Activated CD4-positive, alpha-beta memory T cell treated with anti-CD3 and anti-CD28 coated beads, Interleukin-2, amount 10 ng/mL, durations not matched to agents 7 days and 5 days (primary cell): Measurements from ENCODE around the gene RGS16. TPM values are rescaled to one million over a fixed set of nuclear protein-coding genes. Genes with fewer than 3 reads are reported as not detected.
A peak's percentile ranks its signal among the peaks of the same experiment; 100 is the strongest.
"Not testable (repeated sequence)": the region's sequence is repeated elsewhere in the genome, so short reads cannot be mapped to it uniquely, and the experiment has no call there.

Experiments
- CTCF ChIA-PET: fragments of 350-600 bp; sonication (Branson Sonifier 250); formaldehyde crosslinking; loops from one replicate; lab custom pipeline; 2021; ENCODE audit warnings: antibody characterized with exemption, inconsistent platforms; lab: Charles Lee
- POLR2A ChIA-PET: fragments of 350-600 bp; sonication (Branson Sonifier 250); formaldehyde crosslinking; loops from one replicate; lab custom pipeline; 2021; ENCODE audit warnings: antibody characterized with exemption; lab: Charles Lee
- DNase-seq: peaks from one replicate; pipeline ENCODE4 v3.0.0-alpha.2; 2020
- H3K27ac Mint-ChIP-seq: one replicate; pipeline ENCODE4 v1.8.0; 2021; ENCODE audit warnings: mild to moderate bottlenecking, mixed read lengths
- H3K27me3 Mint-ChIP-seq: one replicate; pipeline ENCODE4 v1.8.0; 2021; ENCODE audit warnings: mixed read lengths
- H3K36me3 Mint-ChIP-seq: one replicate; pipeline ENCODE4 v1.8.0; 2021; ENCODE audit warnings: low read depth, mixed read lengths
- H3K4me1 Mint-ChIP-seq: one replicate; pipeline ENCODE4 v1.8.0; 2021; ENCODE audit warnings: mixed read lengths
- H3K4me3 Mint-ChIP-seq: one replicate; pipeline ENCODE4 v1.8.0; 2021; ENCODE audit warnings: mild to moderate bottlenecking, mixed read lengths
- H3K9me3 Mint-ChIP-seq: one replicate; pipeline ENCODE4 v1.8.0; 2021; ENCODE audit warnings: mixed read lengths
- total RNA-seq, 2 experiments: library from RNA; stranded (reverse); gene quantifications; one replicate each; pipeline ENCODE4 v1.2.3, GENCODE V29; 2021

The RGS16 gene
- total RNA-seq, 2 experiments from 2014 or later = 6.4 to 6.9 TPM

DNA sequence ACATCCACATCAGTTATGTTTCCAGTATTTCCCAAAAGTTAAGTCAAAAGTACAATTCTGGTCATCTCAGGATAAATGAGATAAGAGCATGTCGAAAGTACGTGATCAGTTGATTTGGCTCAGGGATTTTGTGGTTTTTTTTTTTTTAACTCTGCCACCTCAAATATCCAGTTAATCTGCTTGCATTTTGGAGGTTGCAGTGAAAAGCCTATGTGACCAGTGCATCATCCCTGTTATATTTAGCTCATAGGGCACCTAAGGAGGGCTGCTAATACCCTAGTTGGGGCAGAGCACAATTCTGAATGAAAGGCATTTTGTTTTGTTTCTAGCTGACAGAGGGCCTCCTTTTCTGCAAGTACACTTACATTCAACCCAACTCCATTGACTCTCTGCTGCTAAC, 31.7 kb upstream of the RGS16 start:
- no peaks in the 10 kb centered on the region for H3K36me3 Mint-ChIP-seq
- H3K4me1 Mint-ChIP-seq = peaks cover 15% of the 10 kb centered on the region
- CTCF ChIA-PET = no interaction called here
- no peak for DNase-seq
- no peak overlapping the region for H3K27ac Mint-ChIP-seq
- no peaks in the 10 kb centered on the region for H3K9me3 Mint-ChIP-seq
- H3K4me3 Mint-ChIP-seq = no peak overlapping the region
- peaks cover 33% of the 10 kb centered on the region for H3K27me3 Mint-ChIP-seq
- POLR2A ChIA-PET = no interaction called here

DNA sequence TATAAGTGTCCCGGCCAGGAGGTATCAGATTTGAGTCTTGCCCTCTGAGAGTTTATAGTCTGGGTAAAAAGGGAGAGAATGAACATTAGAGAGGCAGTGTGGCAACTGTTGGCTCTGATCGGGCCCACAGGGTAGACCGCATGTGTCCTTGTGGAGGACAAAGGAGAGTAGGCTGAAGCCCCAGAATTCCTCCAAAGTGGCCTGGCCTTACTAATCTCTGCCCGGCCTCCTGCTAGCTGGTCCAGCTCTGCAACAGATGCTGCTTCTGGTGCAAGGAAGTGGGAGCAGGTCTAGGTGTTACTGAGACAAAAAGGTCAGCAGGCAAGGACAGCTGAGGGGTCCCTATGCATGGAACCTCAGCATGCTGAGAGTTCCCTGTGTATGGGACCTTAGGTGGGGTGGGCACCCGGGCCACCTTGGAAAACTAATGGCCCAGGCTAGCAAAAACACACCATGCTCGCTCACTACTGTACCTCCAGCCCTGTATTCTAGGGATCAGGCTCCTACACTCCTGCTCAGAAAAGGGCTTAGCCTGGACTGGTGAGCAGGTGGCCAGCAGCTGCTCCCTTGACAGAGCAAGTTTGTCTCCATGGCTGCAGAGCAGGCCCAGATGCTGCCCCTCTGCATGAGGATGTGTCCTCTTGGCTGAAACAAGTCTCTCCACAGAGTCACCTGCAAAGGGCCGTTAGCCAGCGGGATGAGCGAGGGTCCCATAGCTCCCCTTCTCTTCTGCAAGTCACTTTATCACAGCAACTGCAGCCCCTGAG, 30.3 kb upstream of the RGS16 start:
- H3K27me3 Mint-ChIP-seq = peaks cover 34% of the 10 kb centered on the region
- no peak overlapping the region for H3K27ac Mint-ChIP-seq
- peaks cover 29% of the 10 kb centered on the region for H3K4me1 Mint-ChIP-seq
- H3K4me3 Mint-ChIP-seq = no peak overlapping the region
- POLR2A ChIA-PET = no interaction called here
- H3K9me3 Mint-ChIP-seq = no peaks in the 10 kb centered on the region
- H3K36me3 Mint-ChIP-seq = no peaks in the 10 kb centered on the region
- CTCF ChIA-PET = no interaction called here
- DNase-seq = no peak

DNA sequence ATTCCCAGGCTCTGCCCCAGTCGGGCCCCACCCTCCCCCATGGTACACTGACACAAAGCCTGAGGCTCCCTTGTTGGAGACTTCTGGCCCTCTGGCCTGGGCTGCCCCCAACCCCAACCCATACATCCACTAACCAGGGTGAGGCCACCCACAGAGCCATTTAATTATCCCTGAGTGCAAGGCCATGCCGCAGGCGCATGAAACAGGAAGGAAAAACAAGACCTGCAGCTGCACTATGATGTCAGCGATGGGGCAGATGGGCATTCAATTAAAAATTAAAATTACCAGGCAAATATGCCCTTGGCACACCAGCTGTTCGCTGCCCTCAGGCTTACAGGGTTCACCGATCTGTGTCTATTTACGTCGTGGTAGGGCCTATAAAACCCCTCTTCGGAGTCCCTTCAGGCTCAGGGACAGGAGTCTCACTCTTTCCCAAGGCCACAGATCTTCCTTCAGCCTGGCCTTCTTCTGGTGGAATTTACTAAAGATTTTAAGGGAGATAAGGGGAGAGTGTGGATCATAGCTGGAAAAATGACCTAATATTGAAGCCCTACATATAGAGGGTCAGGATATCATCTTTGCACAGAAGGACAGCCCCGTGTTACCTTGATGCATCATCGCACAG, 29.6 kb upstream of the RGS16 start:
- POLR2A ChIA-PET = no interaction called here
- peaks cover 34% of the 10 kb centered on the region for H3K27me3 Mint-ChIP-seq
- CTCF ChIA-PET = no interaction called here

DNA sequence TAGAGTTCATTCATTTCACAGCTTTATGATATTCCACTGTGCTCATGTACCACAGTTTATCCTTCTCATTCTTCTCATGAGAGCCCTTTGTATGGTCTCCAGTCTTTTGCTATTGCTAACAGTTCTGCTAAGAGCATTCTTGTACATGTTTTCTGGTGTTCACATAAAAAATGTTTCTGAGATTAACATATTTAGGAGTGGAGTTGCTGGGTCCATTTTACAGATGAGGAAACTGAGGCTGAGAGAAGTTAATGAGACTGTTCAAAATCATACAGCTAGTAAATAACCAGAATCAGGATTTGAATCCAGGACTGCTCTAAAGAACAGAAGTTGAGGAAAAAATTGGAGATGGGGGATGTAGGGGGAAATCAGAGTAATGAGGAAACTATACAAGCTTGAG, 28.8 kb upstream of the RGS16 start:
- Mint-ChIP-seq H3K9me3 (no peaks in the 10 kb centered on the region), H3K27me3 (peaks cover 34% of the 10 kb centered on the region), H3K4me3 (no peak overlapping the region), H3K4me1 (peaks cover 33% of the 10 kb centered on the region), H3K36me3 (no peaks in the 10 kb centered on the region), H3K27ac (no peak overlapping the region)
- DNase-seq = no peak
- ChIA-PET POLR2A (no interaction called here), CTCF (no interaction called here)

More for the DNA sequence above, 29.6 kb upstream of the RGS16 start:
- peaks cover 33% of the 10 kb centered on the region for H3K4me1 Mint-ChIP-seq
- no peak overlapping the region for H3K4me3 Mint-ChIP-seq
- H3K36me3 Mint-ChIP-seq = no peaks in the 10 kb centered on the region
- no peak overlapping the region for H3K27ac Mint-ChIP-seq
- no peaks in the 10 kb centered on the region for H3K9me3 Mint-ChIP-seq
- no peak for DNase-seq

DNA sequence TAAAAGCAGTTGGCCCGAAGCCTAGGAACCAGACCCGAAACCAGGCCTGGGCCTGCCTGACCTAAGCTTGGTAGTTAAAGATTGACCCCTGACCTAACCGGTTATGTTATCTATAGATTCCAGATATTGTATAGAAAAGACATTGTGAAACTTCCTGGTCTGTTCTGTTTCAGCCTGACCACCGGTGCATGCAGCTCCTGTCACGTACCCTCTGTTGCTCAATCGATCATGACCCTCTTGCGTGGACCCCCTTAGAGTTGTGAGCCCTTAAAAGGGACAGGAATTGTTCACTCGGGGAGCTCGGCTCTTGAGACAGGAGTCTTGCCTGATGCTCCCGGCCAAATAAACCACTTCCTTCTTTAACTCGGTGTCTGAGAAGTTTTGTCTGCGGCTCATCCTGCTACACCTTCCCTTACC, 28.3 kb upstream of the RGS16 start:
- H3K4me3 Mint-ChIP-seq, H3K36me3 Mint-ChIP-seq, H3K27ac Mint-ChIP-seq, H3K9me3 Mint-ChIP-seq, DNase-seq: not testable (repeated sequence)
- CTCF ChIA-PET = interaction anchor here (0.7 kb wide), 1 partner anchor 11 kb away, joined by 3 read pairs; no protein-coding TSS in a partner anchor
- H3K4me1 Mint-ChIP-seq = peaks cover 34% of the 10 kb centered on the region
- POLR2A ChIA-PET = interaction anchor here (0.9 kb wide), 1 partner anchor 17 kb away, joined by 3 read pairs; no protein-coding TSS in a partner anchor
- peaks cover 32% of the 10 kb centered on the region for H3K27me3 Mint-ChIP-seq

DNA sequence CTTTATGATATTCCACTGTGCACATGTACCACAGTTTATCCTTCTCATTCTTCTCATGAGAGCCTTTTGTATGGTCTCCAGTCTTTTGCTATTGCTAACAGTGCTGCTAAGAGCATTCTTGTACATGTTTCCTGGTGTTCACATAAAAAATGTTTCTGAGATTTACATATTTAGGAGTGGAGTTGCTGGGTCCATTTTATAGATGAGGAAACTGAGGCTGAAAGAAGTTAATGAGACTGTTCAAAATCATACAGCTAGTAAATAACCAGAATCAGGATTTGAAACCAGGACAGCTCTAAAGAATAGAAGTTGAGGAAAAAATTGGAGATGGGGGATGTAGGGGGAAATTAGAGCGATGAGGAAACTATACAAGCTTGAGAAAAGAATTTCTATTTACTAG, 27.8 kb upstream of the RGS16 start:
- H3K4me1 Mint-ChIP-seq = peaks cover 37% of the 10 kb centered on the region
- H3K27ac Mint-ChIP-seq = no peak overlapping the region
- H3K36me3 Mint-ChIP-seq = no peaks in the 10 kb centered on the region
- DNase-seq = no peak
- H3K4me3 Mint-ChIP-seq = no peak overlapping the region
- CTCF ChIA-PET = interaction anchor here (0.7 kb wide), 2 partner anchors 11 to 31 kb away, joined by 3 to 4 read pairs; no protein-coding TSS in a partner anchor
- peaks cover 32% of the 10 kb centered on the region for H3K27me3 Mint-ChIP-seq
- no peaks in the 10 kb centered on the region for H3K9me3 Mint-ChIP-seq
- POLR2A ChIA-PET = interaction anchor here (0.9 to 4.2 kb wide), 2 partner anchors 16 to 17 kb away, joined by 3 to 41 read pairs; no protein-coding TSS in a partner anchor

DNA sequence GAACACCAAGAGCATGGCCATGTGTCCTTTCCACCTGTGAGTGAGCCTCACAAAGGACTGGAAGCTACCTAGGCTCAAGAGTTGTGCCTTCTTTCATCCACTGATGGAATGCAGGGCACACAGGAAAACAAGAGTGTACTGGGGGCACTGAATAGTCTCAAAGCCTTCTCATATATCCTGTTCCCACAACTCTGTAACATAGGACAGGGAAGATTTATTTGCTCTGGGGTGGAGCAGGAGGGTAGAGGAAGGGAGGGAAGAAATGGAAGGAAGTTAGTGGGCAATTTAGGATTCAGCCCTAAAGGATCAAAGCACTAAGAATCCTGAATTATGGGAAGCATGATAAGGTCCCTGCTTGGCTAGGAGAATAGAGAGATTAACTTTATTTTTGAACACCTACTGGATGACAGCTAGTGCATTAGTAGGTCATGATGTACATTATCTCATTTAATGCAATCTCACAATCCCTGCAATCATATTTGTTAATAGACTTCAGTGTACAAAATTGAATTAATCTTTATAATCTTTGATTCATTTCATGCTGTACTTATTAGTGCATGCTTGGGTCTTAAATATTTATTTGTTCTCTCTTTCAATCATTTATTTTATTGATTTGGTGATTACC, 27.0 kb upstream of the RGS16 start:
- CTCF ChIA-PET = no interaction called here
- Mint-ChIP-seq H3K36me3 (no peaks in the 10 kb centered on the region), H3K4me1 (peaks cover 44% of the 10 kb centered on the region), H3K9me3 (no peaks in the 10 kb centered on the region), H3K27me3 (peaks cover 35% of the 10 kb centered on the region), H3K4me3 (no peak overlapping the region), H3K27ac (no peak overlapping the region)
- no peak for DNase-seq
- POLR2A ChIA-PET = interaction anchor here (1.1 to 4.2 kb wide), 2 partner anchors 12 to 15 kb away, joined by 3 to 41 read pairs; no protein-coding TSS in a partner anchor

DNA sequence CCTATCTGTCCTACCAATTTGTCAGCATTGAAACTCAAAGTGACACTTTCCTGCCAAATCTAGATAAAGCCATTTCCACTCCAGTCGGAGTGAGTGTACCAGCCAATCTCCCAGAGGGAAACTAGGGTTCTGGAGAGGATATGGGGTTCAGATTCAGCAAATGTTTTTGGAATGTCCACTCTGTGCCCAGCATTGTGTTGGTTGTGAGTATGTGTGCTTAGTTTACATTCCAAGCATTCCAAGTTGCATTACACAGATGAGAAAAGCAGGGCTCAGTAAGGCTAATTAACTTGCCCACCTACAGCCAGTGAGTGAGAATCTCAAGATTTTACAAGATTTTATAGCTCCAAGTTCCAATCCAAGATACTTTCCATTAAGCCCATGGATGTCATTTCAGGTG, 26.4 kb upstream of the RGS16 start:
- Mint-ChIP-seq H3K27me3 (peaks cover 30% of the 10 kb centered on the region), H3K4me1 (peaks cover 50% of the 10 kb centered on the region), H3K36me3 (no peaks in the 10 kb centered on the region), H3K4me3 (no peak overlapping the region), H3K9me3 (no peaks in the 10 kb centered on the region), H3K27ac (no peak overlapping the region)
- no peak for DNase-seq
- POLR2A ChIA-PET = interaction anchor here (1.1 to 4.2 kb wide), 3 partner anchors 11 to 27 kb away, joined by 3 to 41 read pairs (median 11); no protein-coding TSS in a partner anchor
- CTCF ChIA-PET = interaction anchor here (2.2 kb wide), 1 partner anchor 14 kb away, joined by 7 read pairs; no protein-coding TSS in a partner anchor

DNA sequence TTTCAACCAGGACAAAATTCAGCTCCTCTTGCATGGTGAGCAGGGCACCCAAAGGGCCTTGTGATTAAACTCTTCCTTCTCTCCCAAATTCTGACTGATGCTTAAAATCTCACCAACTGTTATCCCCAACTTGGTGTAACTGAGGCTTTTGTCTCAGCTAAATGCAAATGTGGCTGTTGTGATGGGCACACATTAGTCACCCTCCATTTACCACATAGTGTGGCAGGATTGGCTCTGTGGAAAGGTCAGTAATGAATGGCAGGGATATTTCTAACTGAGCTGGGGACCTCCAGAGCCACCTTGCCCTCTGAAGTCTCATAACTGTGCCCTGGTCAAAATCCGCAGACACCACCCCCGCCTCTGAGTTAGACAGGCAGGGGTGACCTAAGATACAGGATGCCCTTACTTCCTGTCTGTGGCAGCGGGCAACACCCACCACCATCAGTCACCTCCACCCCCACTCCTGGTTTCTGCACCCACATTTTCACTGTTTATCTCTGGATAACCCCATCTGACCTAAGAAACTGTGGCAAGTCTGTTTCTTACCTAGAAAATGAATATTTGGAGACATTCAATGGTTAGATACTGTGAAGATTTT, 25.4 kb upstream of the RGS16 start:
- no peaks in the 10 kb centered on the region for H3K36me3 Mint-ChIP-seq
- POLR2A ChIA-PET = interaction anchor here (2.0 to 4.2 kb wide), 3 partner anchors 9 to 26 kb away, joined by 4 to 41 read pairs (median 11); no protein-coding TSS in a partner anchor
- DNase-seq = peak; percentile 64
- CTCF ChIA-PET = interaction anchor here (0.9 to 2.2 kb wide), 4 partner anchors 9 to 157 kb away, joined by 3 to 7 read pairs (median 4); no protein-coding TSS in a partner anchor
- H3K4me3 Mint-ChIP-seq = no peak overlapping the region
- peaks cover 23% of the 10 kb centered on the region for H3K27me3 Mint-ChIP-seq
- no peaks in the 10 kb centered on the region for H3K9me3 Mint-ChIP-seq
- H3K27ac Mint-ChIP-seq = no peak overlapping the region
- peaks cover 60% of the 10 kb centered on the region for H3K4me1 Mint-ChIP-seq

DNA sequence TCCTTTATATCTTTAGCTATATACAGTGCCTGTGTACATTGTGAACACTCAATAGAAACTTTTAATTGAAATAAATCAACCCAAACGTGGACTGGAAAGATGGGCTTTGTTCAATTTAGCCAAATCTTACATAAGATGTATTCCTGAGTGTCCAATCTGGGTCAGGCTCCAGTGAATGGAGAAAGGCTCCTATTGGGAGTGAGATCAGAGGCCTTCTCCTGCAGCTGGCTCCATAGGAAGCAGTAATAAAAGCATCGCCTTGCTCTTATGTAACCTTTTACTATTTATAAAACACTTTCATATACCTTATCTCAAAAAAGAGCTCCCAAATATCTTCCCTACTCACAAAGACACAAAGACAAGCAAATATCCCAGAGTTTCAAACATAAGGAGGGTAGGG, 24.9 kb upstream of the RGS16 start:
- CTCF ChIA-PET = interaction anchor here (0.9 to 2.2 kb wide), 4 partner anchors 9 to 158 kb away, joined by 3 to 7 read pairs (median 4); no protein-coding TSS in a partner anchor
- DNase-seq = no peak
- no peaks in the 10 kb centered on the region for H3K9me3 Mint-ChIP-seq
- no peak overlapping the region for H3K27ac Mint-ChIP-seq
- POLR2A ChIA-PET = interaction anchor here (2.0 to 4.2 kb wide), 3 partner anchors 8 to 26 kb away, joined by 4 to 41 read pairs (median 11); no protein-coding TSS in a partner anchor
- H3K4me3 Mint-ChIP-seq = no peak overlapping the region
- peaks cover 22% of the 10 kb centered on the region for H3K27me3 Mint-ChIP-seq
- peaks cover 64% of the 10 kb centered on the region for H3K4me1 Mint-ChIP-seq
- H3K36me3 Mint-ChIP-seq = no peaks in the 10 kb centered on the region

DNA sequence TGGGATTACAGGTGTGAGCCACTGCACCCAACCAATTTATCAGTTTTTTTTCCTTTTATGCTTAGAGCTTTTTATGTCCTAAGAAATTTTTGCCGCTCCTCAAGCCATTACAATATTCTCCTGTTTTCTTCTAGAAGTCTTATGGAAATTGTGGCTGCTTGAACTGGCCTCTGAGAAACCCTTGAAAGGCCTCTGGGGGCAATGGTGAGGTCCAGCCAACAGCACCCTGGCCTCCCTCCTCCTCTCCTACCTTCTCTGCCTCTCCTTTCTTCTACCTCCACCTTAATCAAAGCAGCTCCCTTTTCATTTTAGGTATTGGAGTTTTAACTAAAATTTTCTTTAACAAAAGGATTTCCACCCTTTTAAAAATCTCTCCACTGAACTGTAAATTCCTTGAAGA, 24.5 kb upstream of the RGS16 start:
- peaks cover 21% of the 10 kb centered on the region for H3K27me3 Mint-ChIP-seq
- H3K36me3 Mint-ChIP-seq = no peaks in the 10 kb centered on the region
- ChIA-PET POLR2A (interaction anchor here (2.0 to 4.2 kb wide), 3 partner anchors 8 to 25 kb away, joined by 4 to 41 read pairs (median 11); no protein-coding TSS in a partner anchor), CTCF (interaction anchor here (1.0 to 2.2 kb wide), 3 partner anchors 8 to 33 kb away, joined by 4 to 7 read pairs (median 5); no protein-coding TSS in a partner anchor)
- H3K27ac Mint-ChIP-seq = no peak overlapping the region
- peaks cover 67% of the 10 kb centered on the region for H3K4me1 Mint-ChIP-seq
- DNase-seq = no peak
- no peak overlapping the region for H3K4me3 Mint-ChIP-seq
- no peaks in the 10 kb centered on the region for H3K9me3 Mint-ChIP-seq

DNA sequence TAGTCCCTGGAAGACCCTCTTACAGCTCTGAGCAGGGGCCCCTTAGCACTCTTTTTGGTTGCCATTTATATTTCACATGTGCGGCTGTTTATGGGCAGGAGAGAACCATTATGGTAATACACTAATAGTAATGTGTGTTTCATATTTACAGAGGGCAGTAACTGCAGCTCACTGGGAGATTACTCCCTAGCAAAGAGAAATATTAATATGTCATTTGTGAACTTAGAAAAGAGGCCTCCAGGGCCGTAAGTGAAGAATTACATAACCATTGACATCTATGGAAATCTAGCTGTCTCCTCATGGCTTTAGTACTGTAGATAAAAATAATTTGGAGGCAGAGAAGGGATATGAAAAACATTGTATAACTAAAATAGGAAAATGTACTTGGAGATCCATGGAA, 23.4 kb upstream of the RGS16 start:
- H3K4me3 Mint-ChIP-seq = no peak overlapping the region
- H3K27me3 Mint-ChIP-seq = peaks cover 18% of the 10 kb centered on the region
- no peaks in the 10 kb centered on the region for H3K9me3 Mint-ChIP-seq
- H3K36me3 Mint-ChIP-seq = no peaks in the 10 kb centered on the region
- H3K4me1 Mint-ChIP-seq = peaks cover 68% of the 10 kb centered on the region
- ChIA-PET POLR2A (interaction anchor here (4.2 kb wide), 1 partner anchor 12 kb away, joined by 41 read pairs; no protein-coding TSS in a partner anchor), CTCF (no interaction called here)
- no peak for DNase-seq
- no peak overlapping the region for H3K27ac Mint-ChIP-seq
